Spleen (tissue), 11 donors: ENCODE data around the gene CNOT2. TPM values are rescaled to one million over a fixed set of nuclear protein-coding genes. Genes with fewer than 3 reads are reported as not detected.

Experiments
- DNase-seq: peaks from one replicate; pipeline ENCODE4 v3.0.0-alpha.2; 2020
- H3K27ac ChIP-seq, 8 donors: fragments of 200-600 bp; sonication (generic) in 7 of 8; 1 replicate in 4 of 8; 2 replicates in 4 of 8; pipeline versions ENCODE4 v1.5.0 to v1.8.0; 2016 to 2021; ENCODE audit warnings: inconsistent platforms in 4 of 8, mild to moderate bottlenecking in 4 of 8, moderate library complexity in 1 of 8
- H3K27me3 ChIP-seq, 7 donors: fragments of 200-600 bp; sonication (generic) in 6 of 7; replicated peaks in 1 of 7; 1 replicate in 4 of 7; 2 replicates in 3 of 7; pipeline versions ENCODE4 v1.5.0 to v1.8.0; 2016 to 2021; ENCODE audit warnings: inconsistent platforms in 3 of 7, mild to moderate bottlenecking in 1 of 7
- H3K36me3 ChIP-seq, 6 donors: fragments of 200-600 bp; sonication (generic) in 5 of 6; 1 replicate in 4 of 6; 2 replicates in 2 of 6; pipeline versions ENCODE4 v1.5.0 to v1.8.0; 2016 to 2021; ENCODE audit warnings: inconsistent platforms in 2 of 6
- H3K4me1 ChIP-seq, 6 donors: fragments of 200-600 bp; sonication (generic) in 5 of 6; 1 replicate in 3 of 6; 2 replicates in 3 of 6; pipeline versions ENCODE4 v1.5.0 to v1.8.0; 2016 to 2021; ENCODE audit warnings: inconsistent platforms in 3 of 6
- H3K4me3 ChIP-seq, 8 donors: fragments of 200-600 bp; sonication (generic) in 7 of 8; 1 replicate in 4 of 8; 2 replicates in 4 of 8; pipeline versions ENCODE4 v1.5.0 to v1.8.0; 2016 to 2021; ENCODE audit warnings: inconsistent platforms in 4 of 8, mild to moderate bottlenecking in 4 of 8, moderate library complexity in 2 of 8
- H3K9me3 ChIP-seq, 8 donors: fragments of 200-600 bp; sonication (generic) in 7 of 8; 1 replicate in 4 of 8; 2 replicates in 4 of 8; pipeline versions ENCODE4 v1.5.0 to v1.8.0; 2016 to 2021; ENCODE audit warnings: inconsistent platforms in 4 of 8
- CTCF ChIP-seq, 11 experiments: fragments of 200-600 bp in 7 of 11; fragments of 450-650 bp in 4 of 11; sonication (generic) in 4 of 11; IDR thresholded peaks in 8 of 11; conservative IDR thresholded peaks in 3 of 11; 1 replicate in 7 of 11; 2 replicates in 4 of 11; pipeline versions ENCODE4 v1.4.0 to v1.8.0; 2016 to 2021; ENCODE audit warnings: antibody characterized with exemption in 11 of 11, inconsistent platforms in 4 of 11, mild to moderate bottlenecking in 1 of 11
- POLR2A ChIP-seq, 3 donors: fragments of 450-650 bp; IDR thresholded peaks; one replicate each; pipeline ENCODE4 v1.5.1; 2017; ENCODE audit warnings: antibody characterized with exemption in 3 of 3, mild to moderate bottlenecking in 1 of 3
- POLR2AphosphoS5 ChIP-seq, 3 donors: sonication (generic); formaldehyde crosslinking; IDR thresholded peaks; one replicate each; pipeline ENCODE4 v1.5.1; 2017; ENCODE audit warnings: antibody characterized with exemption in 3 of 3
- WGBS, 5 donors: extraction: QIAGEN DNeasy Blood & Tissue Kit in 3 of 5; methylation state at CpG; one replicate each; pipeline versions ENCODE4 v1.1.5 to v1.1.7; 2013 to 2018; 5-methylcytosine and 5-hydroxymethylcytosine counted together
- intact Hi-C: fragments of 100-400 bp; cut with DNase I; formaldehyde crosslinking; loops from one replicate; pipeline ENCODE4 v1.15.0; 2023; ENCODE audit warnings: low total_unique reads
- polyA plus RNA-seq, 3 donors: library from polyadenylated mRNA; stranded (reverse); fragments of 200-250 nt; gene quantifications; one replicate each; pipeline ENCODE4 v1.2.1, GENCODE V29; 2013
- total RNA-seq, 7 donors: library from RNA; depleted of rRNA in 3 of 7; stranded (reverse); fragments of >200 nt in 3 of 7; fragmentation: NEBNext Ultra II Directional in 4 of 7; extraction: Animal tissue kit (Norgen Biotek cat#: 25700) in 4 of 7; gene quantifications; one replicate each; pipeline versions ENCODE4 v1.1.0 to v1.2.1, GENCODE V29; 2016 to 2021
- donor health status: healthy with polysubstance abuse.
- donor health status: DM: no; HTN: no; CAD: no; lungs with moderate emphysema.
- donor health status: DM: no; HTN: no; CAD: no.
- donor health status: Bipolar disorder and iron deficiency.
- donor health status: healthy.
- donor health status: DM: no; HTN: no; CAD: no.
- donor health status: DM: yes; HTN: yes; CAD: no.

The CNOT2 gene
- total and polyA plus RNA-seq, 10 donors, result 27.4 to 212 (median 97.7) TPM

GRCh38 chr12:70213707-70214106, 29.5 kb upstream of the CNOT2 start:
- DNase-seq, result no peak
- TF ChIP-seq POLR2AphosphoS5 (IDR thresholded peaks at IDR 0.05) (no peak), POLR2A (IDR thresholded peaks at IDR 0.05) (no peak), CTCF (IDR thresholded peaks at IDR 0.05 in 8 of 11, conservative IDR thresholded peaks at IDR 0.05 in 3 of 11) (no peak)
- Histone ChIP-seq H3K4me1 (no peaks in the 10 kb centered on the region), H3K9me3 (peaks cover 0 to 74% (median 53%) of the 10 kb centered on the region in 8 donors), H3K4me3 (no peak overlapping the region), H3K27me3 (no peaks in the 10 kb centered on the region), H3K27ac (no peak overlapping the region), H3K36me3 (peaks cover 0 to 19% (median 0%) of the 10 kb centered on the region in 6 donors)
- intact Hi-C loops, result no loop called here

- no peak overlapping the region for H3K27ac ChIP-seq
- H3K4me1 ChIP-seq, result no peaks in the 10 kb centered on the region
- intact Hi-C loops, result no loop called here
- no peaks in the 10 kb centered on the region for H3K27me3 ChIP-seq
- H3K36me3 ChIP-seq, result peaks cover 0 to 19% (median 0%) of the 10 kb centered on the region in 6 donors
- 86 to 97% (median 93%) methylated on average over 2 of the region's 2 CpGs for WGBS, 5 donors
- H3K9me3 ChIP-seq, result peaks cover 0 to 60% (median 39%) of the 10 kb centered on the region in 8 donors
- DNase-seq, result no peak
- H3K4me3 ChIP-seq, result no peak overlapping the region
- TF ChIP-seq CTCF (IDR thresholded peaks at IDR 0.05 in 8 of 11, conservative IDR thresholded peaks at IDR 0.05 in 3 of 11), result no peak
- no peak for TF ChIP-seq POLR2AphosphoS5 (IDR thresholded peaks at IDR 0.05)
- no peak for TF ChIP-seq POLR2A (IDR thresholded peaks at IDR 0.05)
These were observed 28.1 kb upstream of the CNOT2 start for GRCh38 chr12:70214972-70215617.

- Histone ChIP-seq H3K36me3 (peaks cover 0 to 19% (median 0%) of the 10 kb centered on the region in 6 donors), H3K4me3 (no peak overlapping the region), H3K4me1 (no peaks in the 10 kb centered on the region), H3K9me3 (peaks cover 0 to 38% (median 24%) of the 10 kb centered on the region in 8 donors), H3K27ac (no peak overlapping the region), H3K27me3 (no peaks in the 10 kb centered on the region)
- intact Hi-C loops, result no loop called here
- TF ChIP-seq CTCF (IDR thresholded peaks at IDR 0.05 in 8 of 11, conservative IDR thresholded peaks at IDR 0.05 in 3 of 11), result no peak
- TF ChIP-seq POLR2A (IDR thresholded peaks at IDR 0.05), result no peak
- no peak for DNase-seq
These were observed 25.8 kb upstream of the CNOT2 start for GRCh38 chr12:70217416-70217815.

- Histone ChIP-seq H3K27me3 (no peaks in the 10 kb centered on the region), H3K27ac (no peak overlapping the region), H3K4me1 (no peaks in the 10 kb centered on the region), H3K4me3 (no peak overlapping the region), H3K9me3 (no peaks in the 10 kb centered on the region), H3K36me3 (peaks cover 0 to 3% (median 0%) of the 10 kb centered on the region in 6 donors)
- no peak for DNase-seq
- intact Hi-C loops, result no loop called here
- TF ChIP-seq POLR2AphosphoS5 (IDR thresholded peaks at IDR 0.05) (no peak), POLR2A (IDR thresholded peaks at IDR 0.05) (no peak), CTCF (IDR thresholded peaks at IDR 0.05 in 8 of 11, conservative IDR thresholded peaks at IDR 0.05 in 3 of 11) (no peak)
These were observed 21.6 kb upstream of the CNOT2 start for GRCh38 chr12:70221626-70222025.
